PC-9 (cell line): ENCODE data around the gene SRSF4. TPM values are rescaled to one million over a fixed set of nuclear protein-coding genes. Genes with fewer than 3 reads are reported as not detected.

ENCODE experiments used
- BruUV-seq: library from RNA; stranded (reverse); fragments of 400-500 nt; replicated peaks from 2 replicates; lab custom pipeline; 2021; lab: Mats Ljungman, UMichigan
- CTCF ChIA-PET: fragments of 300-600 bp; sonication (Branson Sonifier 250); formaldehyde crosslinking; loops from one replicate; lab custom pipeline; 2022; ENCODE audit warnings: antibody characterized with exemption; lab: Charles Lee
- POLR2A ChIA-PET: fragments of 300-600 bp; sonication (Branson Sonifier 250); formaldehyde crosslinking; loops from one replicate; lab custom pipeline; 2022; ENCODE audit warnings: antibody characterized with exemption; ENCODE audit not compliant: unreplicated experiment; lab: Charles Lee
- DNase-seq, 2 experiments: peaks; one replicate each; pipeline versions ENCODE4 v3.0.0 to v3.0.0-alpha.2; 2015 to 2022; ENCODE audit warnings: mixed read lengths in 1 of 2
- H2AFZ ChIP-seq: fragments of 200-600 bp; sonication (generic); 2 replicates; pipeline ENCODE4 v1.8.1; 2017; ENCODE audit warnings: antibody characterized with exemption
- H3F3A ChIP-seq: fragments of 200-600 bp; sonication (generic); 2 replicates; pipeline ENCODE4 v1.8.1; 2017; ENCODE audit warnings: antibody characterized with exemption, mild to moderate bottlenecking, low read depth; ENCODE audit not compliant: insufficient read depth
- H3K27ac ChIP-seq: fragments of 200-600 bp; sonication (generic); 2 replicates; pipeline ENCODE4 v1.6.1; 2016; ENCODE audit warnings: mixed run types
- H3K27me3 ChIP-seq: fragments of 200-600 bp; sonication (generic); 2 replicates; pipeline ENCODE4 v1.6.1; 2016; ENCODE audit warnings: low read depth, mixed run types; ENCODE audit not compliant: insufficient read depth
- H3K36me3 ChIP-seq: fragments of 200-600 bp; sonication (generic); 2 replicates; pipeline ENCODE4 v1.6.1; 2016; ENCODE audit warnings: low read depth, mixed run types
- H3K4me1 ChIP-seq: fragments of 200-600 bp; sonication (generic); replicated peaks from 2 replicates; pipeline ENCODE4 v1.6.1; 2016; ENCODE audit warnings: mixed run types; ENCODE audit not compliant: insufficient read depth
- H3K4me2 ChIP-seq: fragments of 200-600 bp; sonication (generic); 2 replicates; pipeline ENCODE4 v1.6.1; 2017; ENCODE audit warnings: mixed run types
- H3K4me3 ChIP-seq: fragments of 200-600 bp; sonication (generic); 2 replicates; pipeline ENCODE4 v1.6.1; 2016; ENCODE audit warnings: mixed run types
- H3K79me2 ChIP-seq: fragments of 200-600 bp; sonication (generic); 2 replicates; pipeline ENCODE4 v1.6.1; 2017; ENCODE audit warnings: low read depth, mixed run types
- H3K9me2 ChIP-seq: fragments of 200-600 bp; sonication (generic); 2 replicates; pipeline ENCODE4 v1.8.1; 2017; ENCODE audit warnings: mild to moderate bottlenecking; ENCODE audit not compliant: insufficient read depth
- H3K9me3 ChIP-seq: fragments of 200-600 bp; sonication (generic); 2 replicates; pipeline ENCODE4 v1.8.1; 2016; ENCODE audit warnings: low read depth; ENCODE audit not compliant: insufficient read depth
- H4K20me1 ChIP-seq: fragments of 200-600 bp; sonication (generic); 2 replicates; pipeline ENCODE4 v1.8.1; 2017; ENCODE audit not compliant: insufficient read depth
- EZH2 ChIP-seq: fragments of 200-600 bp; sonication (generic); IDR thresholded peaks from 2 replicates; pipeline ENCODE4 v1.8.0; 2017; ENCODE audit warnings: antibody characterized with exemption, low read depth
- intact Hi-C: fragments of 100-400 bp; cut with micrococcal nuclease; formaldehyde crosslinking; loops from one replicate; pipeline ENCODE4 v1.10.0; 2022; ENCODE audit not compliant: unreplicated experiment
- total RNA-seq: library from RNA; stranded (reverse); gene quantifications from 2 replicates; pipeline ENCODE4 v1.2.3, GENCODE V29; 2021
- TF ChIP-seq, protein P1 (sequence below): fragments of 200-600 bp; sonication (generic); conservative IDR thresholded peaks from 2 replicates; pipeline ENCODE4 v1.6.1; 2017; ENCODE audit warnings: mixed run types, antibody characterized with exemption, mild to moderate bottlenecking, moderate library complexity

SRSF4 gene
- total RNA-seq, 1 experiment from 2014 or later, result 87.6 TPM

DNA sequence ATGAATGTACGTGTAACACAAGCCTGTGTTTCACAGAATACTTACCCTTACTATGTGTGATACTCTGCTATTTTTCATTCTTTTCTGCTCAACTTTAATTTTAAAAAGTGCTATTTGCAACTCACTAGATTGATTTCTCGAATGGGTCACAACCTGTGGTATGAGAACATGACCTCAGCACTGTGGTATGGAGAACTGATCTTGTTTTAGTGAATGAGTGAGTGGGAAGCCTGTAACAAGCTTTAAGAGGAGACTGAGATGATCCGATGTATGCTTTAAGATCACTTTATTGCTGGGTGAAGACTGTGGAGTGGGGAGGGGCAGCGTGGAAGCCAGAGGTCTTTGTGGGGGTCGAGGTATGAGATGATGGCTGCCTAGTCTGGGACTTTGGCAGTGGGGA is 27.5 kb upstream of the SRSF4 start:
- POLR2A ChIA-PET, result no interaction called here
- Histone ChIP-seq H3K9me2 (no peaks in the 10 kb centered on the region), H3K27me3 (no peaks in the 10 kb centered on the region), H3K4me3 (no peak overlapping the region), H3F3A (no peaks in the 10 kb centered on the region), H3K27ac (no peak overlapping the region), H3K9me3 (no peaks in the 10 kb centered on the region), H4K20me1 (no peaks in the 10 kb centered on the region), H2AFZ (no peak overlapping the region), H3K36me3 (no peaks in the 10 kb centered on the region), H3K4me1 (no peaks in the 10 kb centered on the region), H3K4me2 (no peak overlapping the region), H3K79me2 (no peaks in the 10 kb centered on the region)
- BruUV-seq, result no TSS peak
- TF ChIP-seq, protein P1, sequence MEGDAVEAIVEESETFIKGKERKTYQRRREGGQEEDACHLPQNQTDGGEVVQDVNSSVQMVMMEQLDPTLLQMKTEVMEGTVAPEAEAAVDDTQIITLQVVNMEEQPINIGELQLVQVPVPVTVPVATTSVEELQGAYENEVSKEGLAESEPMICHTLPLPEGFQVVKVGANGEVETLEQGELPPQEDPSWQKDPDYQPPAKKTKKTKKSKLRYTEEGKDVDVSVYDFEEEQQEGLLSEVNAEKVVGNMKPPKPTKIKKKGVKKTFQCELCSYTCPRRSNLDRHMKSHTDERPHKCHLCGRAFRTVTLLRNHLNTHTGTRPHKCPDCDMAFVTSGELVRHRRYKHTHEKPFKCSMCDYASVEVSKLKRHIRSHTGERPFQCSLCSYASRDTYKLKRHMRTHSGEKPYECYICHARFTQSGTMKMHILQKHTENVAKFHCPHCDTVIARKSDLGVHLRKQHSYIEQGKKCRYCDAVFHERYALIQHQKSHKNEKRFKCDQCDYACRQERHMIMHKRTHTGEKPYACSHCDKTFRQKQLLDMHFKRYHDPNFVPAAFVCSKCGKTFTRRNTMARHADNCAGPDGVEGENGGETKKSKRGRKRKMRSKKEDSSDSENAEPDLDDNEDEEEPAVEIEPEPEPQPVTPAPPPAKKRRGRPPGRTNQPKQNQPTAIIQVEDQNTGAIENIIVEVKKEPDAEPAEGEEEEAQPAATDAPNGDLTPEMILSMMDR, result no peak
- TF ChIP-seq EZH2, result no peak
- intact Hi-C loops, result loop anchor here (10.0 kb wide), 1 partner anchor 564 kb away; the partner anchor contains the start of genes RNU11 and TAF12
- no peak for DNase-seq
- CTCF ChIA-PET, result no interaction called here

DNA sequence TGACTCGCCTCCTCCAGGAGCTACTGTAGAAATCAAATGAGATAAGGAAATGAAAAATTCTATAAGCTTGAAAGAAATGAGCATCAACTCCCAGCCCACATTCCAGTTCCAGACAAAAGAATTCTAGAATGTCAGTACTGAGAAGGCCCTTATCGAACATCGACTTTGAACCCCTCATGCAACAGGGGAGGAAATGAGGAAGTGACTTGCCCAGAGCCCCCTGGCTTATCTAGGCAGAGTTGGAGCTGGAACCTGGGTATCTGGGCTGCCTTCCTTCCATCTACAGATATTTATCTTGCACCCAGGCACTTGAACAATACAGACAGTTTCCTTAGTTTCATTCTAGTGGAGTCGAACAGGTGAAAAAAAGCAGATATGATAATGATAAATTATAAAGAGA is 26.7 kb upstream of the SRSF4 start:
- no peaks in the 10 kb centered on the region; the same call in 1 of the 2 replicates for H3F3A ChIP-seq
- H2AFZ ChIP-seq, result no peak overlapping the region
- H4K20me1 ChIP-seq, result no peaks in the 10 kb centered on the region
- no peaks in the 10 kb centered on the region for H3K79me2 ChIP-seq
- intact Hi-C loops, result loop anchor here (10.0 kb wide), 1 partner anchor 564 kb away; the partner anchor contains the start of genes RNU11 and TAF12
- H3K27me3 ChIP-seq, result no peaks in the 10 kb centered on the region
- H3K4me1 ChIP-seq, result no peaks in the 10 kb centered on the region
- ChIA-PET POLR2A (interaction anchor here (0.5 to 0.6 kb wide), 2 partner anchors 72 to 105 kb away, joined by 3 to 6 read pairs; no protein-coding TSS in a partner anchor), CTCF (no interaction called here)
- H3K36me3 ChIP-seq, result no peaks in the 10 kb centered on the region
- no peak for DNase-seq
- TF ChIP-seq, protein P1, result no peak
- TF ChIP-seq EZH2, result no peak
- H3K9me2 ChIP-seq, result no peaks in the 10 kb centered on the region
- no peak overlapping the region for H3K4me3 ChIP-seq
- H3K9me3 ChIP-seq, result no peaks in the 10 kb centered on the region
- H3K4me2 ChIP-seq, result no peak overlapping the region
- H3K27ac ChIP-seq, result no peak overlapping the region
- BruUV-seq, result no TSS peak

DNA sequence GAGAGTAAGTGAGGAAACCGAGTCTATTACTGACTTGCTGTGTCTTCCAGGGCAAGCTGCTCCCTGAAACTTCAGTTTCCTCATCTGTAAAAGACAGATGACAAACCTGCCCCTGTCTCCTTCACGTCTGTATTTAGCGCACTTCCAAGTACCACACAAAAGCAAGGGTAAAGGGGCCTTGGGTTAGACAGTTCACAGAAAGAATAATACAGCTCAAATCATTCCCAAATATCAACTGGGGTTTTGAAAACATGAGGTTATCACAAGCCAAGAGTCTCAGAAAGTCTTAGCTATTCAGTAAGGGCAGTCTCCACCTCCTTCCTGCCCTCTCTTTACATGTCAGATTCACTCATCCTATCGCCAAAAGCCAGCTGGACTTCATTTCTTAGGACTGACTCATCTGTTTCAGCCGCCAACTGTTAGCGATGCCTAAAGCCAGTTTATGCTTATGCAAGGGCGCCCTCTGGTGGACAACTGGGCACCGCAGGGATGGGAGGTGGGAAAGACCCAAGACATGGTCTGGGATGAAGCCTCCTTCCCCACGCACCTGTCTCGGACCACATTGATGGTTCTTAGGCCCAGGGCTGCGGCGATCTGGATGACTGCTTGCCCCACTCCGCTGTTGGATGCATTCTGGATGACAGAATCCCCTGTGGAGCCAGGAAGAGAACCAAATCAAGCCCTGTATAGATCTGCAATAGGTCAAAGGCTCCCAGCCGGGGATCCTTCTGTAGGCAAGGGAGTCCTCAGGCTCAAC is 21.1 kb upstream of the SRSF4 start:
- H3K27ac ChIP-seq, result peak overlapping the region; percentile 63
- intact Hi-C loops, result loop anchor here (1.0 to 10.0 kb wide), 4 partner anchors 170 to 558 kb away; partner anchors contain the start of genes RNU11 and TAF12
- no peaks in the 10 kb centered on the region for H3K9me2 ChIP-seq
- peak overlapping the region; percentile 68 for H3K4me2 ChIP-seq
- TF ChIP-seq, protein P1, result peak; percentile 87
- TF ChIP-seq EZH2, result no peak
- H3F3A ChIP-seq, result peaks cover 7% of the 10 kb centered on the region; the same call in 1 of the 2 replicates
- H2AFZ ChIP-seq, result no peak overlapping the region
- H3K79me2 ChIP-seq, result no peaks in the 10 kb centered on the region
- no peaks in the 10 kb centered on the region for H4K20me1 ChIP-seq
- no peaks in the 10 kb centered on the region for H3K9me3 ChIP-seq
- peaks cover 8% of the 10 kb centered on the region for H3K36me3 ChIP-seq
- peak; percentile 89 to 90 for DNase-seq
- peak overlapping the region; percentile 23; the same call in 1 of the 2 replicates for H3K4me3 ChIP-seq
- H3K4me1 ChIP-seq, result peaks cover 9% of the 10 kb centered on the region
- H3K27me3 ChIP-seq, result no peaks in the 10 kb centered on the region
- BruUV-seq, result no TSS peak
- ChIA-PET POLR2A (interaction anchor here (0.6 to 0.7 kb wide), 3 partner anchors 217 to 318 kb away, joined by 3 to 7 read pairs (median 5); no protein-coding TSS in a partner anchor), CTCF (interaction anchor here (0.5 to 1.5 kb wide), 11 partner anchors 21 to 325 kb away, joined by 3 to 23 read pairs (median 4); partner anchors contain the start of gene SRSF4)
